GM13976 (cell line): ENCODE results near the gene GABPB1.

ENCODE experiments used
- DNase-seq: peaks from one replicate; pipeline ENCODE4 v3.0.0; 2012; ENCODE audit warnings: low spot score
- in situ Hi-C: fragments of 300-500 bp; cut with MboI; formaldehyde crosslinking; loops from one replicate; pipeline ENCODE4 v1.12.0; 2022; ENCODE audit warnings: low sequenced_read_pairs, mixed read lengths, inconsistent platforms; ENCODE audit not compliant: unreplicated experiment
- TF ChIP-seq, protein P1 (sequence below): IDR thresholded peaks from 2 replicates; pipeline ENCODE4 v1.5.1; 2012; ENCODE audit warnings: borderline replicate concordance, mild to moderate bottlenecking; ENCODE audit not compliant: insufficient read depth; ENCODE audit errors: extremely low read depth, missing control alignments, control extremely low read depth

GABPB1 gene

DNA sequence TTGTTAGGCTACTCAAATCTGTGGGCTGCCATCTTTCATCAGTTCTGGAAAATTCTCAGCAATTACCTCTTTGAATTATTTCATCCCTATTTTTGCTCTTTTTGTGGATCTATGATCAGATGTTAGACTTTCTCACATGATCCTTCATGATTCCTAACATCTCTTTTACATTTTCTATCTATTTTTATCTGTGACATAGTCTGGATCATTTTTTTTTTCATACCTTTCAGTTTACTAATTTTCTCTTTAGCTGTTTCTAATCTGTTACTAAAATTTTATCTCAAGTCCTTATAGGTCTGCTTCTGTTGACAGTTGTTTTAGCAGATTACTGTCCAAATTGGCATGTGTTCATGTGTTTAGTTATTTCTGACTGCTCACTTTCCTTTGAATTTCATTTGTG lies 47.2 kb downstream of the GABPB1 start:
- no peak for DNase-seq
- in situ Hi-C loops, result loop anchor here (10.0 kb wide), 1 partner anchor 123 kb away; the partner anchor contains the start of gene SLC27A2
- TF ChIP-seq, protein P1, sequence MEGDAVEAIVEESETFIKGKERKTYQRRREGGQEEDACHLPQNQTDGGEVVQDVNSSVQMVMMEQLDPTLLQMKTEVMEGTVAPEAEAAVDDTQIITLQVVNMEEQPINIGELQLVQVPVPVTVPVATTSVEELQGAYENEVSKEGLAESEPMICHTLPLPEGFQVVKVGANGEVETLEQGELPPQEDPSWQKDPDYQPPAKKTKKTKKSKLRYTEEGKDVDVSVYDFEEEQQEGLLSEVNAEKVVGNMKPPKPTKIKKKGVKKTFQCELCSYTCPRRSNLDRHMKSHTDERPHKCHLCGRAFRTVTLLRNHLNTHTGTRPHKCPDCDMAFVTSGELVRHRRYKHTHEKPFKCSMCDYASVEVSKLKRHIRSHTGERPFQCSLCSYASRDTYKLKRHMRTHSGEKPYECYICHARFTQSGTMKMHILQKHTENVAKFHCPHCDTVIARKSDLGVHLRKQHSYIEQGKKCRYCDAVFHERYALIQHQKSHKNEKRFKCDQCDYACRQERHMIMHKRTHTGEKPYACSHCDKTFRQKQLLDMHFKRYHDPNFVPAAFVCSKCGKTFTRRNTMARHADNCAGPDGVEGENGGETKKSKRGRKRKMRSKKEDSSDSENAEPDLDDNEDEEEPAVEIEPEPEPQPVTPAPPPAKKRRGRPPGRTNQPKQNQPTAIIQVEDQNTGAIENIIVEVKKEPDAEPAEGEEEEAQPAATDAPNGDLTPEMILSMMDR, result no peak

DNA sequence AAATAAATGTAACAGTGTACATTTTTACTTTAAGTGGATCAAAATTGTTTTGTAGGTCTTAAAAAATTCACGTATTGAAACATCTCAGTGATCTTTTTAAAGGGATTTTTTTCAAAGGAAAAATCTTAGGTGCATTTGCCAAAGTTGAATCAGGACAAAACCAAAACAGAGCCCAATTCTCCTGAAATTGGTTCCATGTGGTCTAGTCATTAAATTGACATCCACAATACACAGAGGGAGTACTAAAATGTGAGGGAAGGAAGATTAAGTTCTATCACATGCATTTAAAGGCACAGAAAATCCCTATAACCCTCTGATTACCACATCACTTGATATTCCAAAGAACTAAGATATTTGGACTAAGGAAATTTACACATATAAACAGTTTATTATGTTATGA lies 50.2 kb downstream of the GABPB1 start:
- TF ChIP-seq, protein P1, result no peak
- in situ Hi-C loops, result loop anchor here (10.0 kb wide), 1 partner anchor 120 kb away; the partner anchor contains the start of gene SLC27A2
- DNase-seq, result no peak

DNA sequence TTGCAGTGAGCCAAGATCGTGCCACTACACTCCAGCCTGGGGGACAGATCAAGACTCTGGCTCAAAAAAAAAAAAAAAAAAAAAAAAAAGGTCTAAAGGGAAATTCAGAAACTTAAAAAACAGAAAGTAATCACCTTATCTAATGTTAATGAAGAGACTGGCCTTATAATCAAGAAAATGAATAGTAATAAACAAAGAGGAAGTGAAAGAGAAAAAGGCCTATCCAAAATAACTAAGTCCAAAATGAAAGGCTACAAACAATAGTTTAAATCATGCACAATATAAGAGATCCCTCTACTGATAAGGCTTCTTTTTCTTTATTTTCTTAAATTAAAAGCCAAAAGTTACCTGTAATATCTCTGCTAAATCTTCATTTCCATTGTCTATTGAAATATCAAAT lies 52.4 kb downstream of the GABPB1 start:
- TF ChIP-seq, protein P1, result no peak
- in situ Hi-C loops, result loop anchor here (10.0 kb wide), 1 partner anchor 118 kb away; the partner anchor contains the start of gene SLC27A2
- peak; percentile 40 for DNase-seq

DNA sequence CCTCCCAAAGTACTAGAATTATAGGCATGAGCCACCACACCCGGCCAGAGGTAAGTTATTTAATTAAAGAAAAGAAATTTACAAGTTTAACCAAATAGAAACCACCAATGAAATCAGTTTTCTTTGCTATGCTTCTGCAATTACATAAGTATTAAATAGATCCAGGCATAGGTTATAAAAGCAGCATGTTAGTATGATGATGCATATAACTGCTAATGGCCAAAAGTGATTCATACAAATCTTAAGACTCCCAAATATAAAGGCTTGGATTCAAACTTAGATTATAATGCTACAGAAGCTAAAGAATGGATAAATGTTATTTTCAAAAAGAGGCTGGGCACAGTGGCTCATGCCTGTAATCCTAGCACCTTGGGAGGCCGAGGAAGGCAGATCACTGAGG lies 56.7 kb downstream of the GABPB1 start:
- TF ChIP-seq, protein P1, result no peak
- in situ Hi-C loops, result no loop called here
- no peak for DNase-seq

DNA sequence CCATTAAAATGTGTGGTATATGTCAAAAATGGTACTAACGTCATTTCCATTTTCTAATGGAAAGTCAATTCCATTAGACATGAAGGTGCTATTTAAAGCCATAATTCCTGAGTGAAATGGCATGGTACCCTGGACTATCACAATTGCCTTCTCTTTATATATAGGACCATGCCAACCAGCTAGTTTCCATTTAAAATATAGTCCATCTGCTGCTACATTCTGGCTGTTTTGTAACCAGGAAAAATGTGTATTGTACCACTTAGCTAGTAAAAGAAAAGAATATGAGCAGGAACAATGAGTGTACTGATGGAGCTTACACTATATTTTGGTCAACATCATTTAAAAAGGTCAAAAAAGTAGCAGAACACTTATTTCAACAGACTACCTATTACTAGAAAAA lies 59.0 kb downstream of the GABPB1 start:
- in situ Hi-C loops, result no loop called here
- no peak for DNase-seq
- TF ChIP-seq, protein P1, result no peak

DNA sequence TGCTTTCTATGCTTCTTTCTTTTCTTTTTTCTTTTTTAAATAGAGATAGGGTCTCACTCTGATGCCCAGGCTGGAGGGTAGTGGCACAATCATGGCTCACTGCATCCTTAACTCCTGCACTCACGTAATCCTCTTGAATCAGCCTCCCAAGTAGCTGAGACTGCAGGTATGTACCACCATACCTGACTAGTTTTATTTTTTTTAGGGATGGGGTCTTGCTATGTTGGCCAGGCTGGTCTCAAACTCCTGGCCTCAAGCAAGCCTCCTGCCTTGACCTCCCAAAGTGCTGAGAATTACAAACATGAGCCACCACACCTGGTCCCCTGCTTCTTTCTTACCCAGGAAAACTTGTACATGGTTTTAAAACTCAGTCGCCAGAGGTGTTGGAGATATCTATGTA lies 65.2 kb downstream of the GABPB1 start:
- no peak for DNase-seq
- in situ Hi-C loops, result no loop called here
- TF ChIP-seq, protein P1, result no peak

DNA sequence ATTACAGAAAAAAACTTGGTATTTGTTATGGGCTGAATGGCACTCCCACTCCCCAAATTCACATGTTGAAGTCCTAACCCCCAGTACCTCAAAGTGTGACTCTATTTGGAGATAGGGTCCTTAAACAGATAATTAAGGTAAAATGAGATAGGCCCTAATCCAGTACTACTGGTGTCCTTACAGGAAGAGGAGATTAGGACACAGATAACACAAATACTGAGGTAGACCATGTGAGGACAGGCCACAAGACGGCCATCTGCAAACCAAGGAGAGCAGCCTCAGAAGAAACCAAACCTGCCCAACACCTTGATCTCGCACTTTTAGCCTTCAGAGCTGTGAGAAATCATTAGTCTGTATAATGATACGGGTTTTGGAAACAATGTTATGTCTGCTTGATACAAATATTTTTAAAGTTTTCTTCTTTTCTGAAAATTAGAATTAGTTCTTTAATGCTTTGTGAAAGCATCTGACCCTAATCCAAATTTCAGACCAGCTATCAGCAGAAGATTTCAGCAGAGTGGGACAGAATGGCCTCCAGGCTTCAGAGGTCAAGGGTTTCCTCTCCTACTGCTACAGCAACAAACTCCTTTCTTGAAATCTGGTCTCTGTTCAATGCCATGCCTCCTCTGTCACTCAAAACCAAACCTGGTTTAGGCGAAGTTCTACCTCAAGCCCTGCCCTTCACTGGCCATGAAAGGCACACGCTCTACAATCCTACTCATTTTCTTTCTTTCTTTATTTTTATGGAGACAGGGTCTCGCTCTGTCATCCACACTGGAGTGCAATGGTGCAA lies 67.5 kb downstream of the GABPB1 start:
- TF ChIP-seq, protein P1, result no peak
- no peak for DNase-seq
- in situ Hi-C loops, result no loop called here
